K562 (cell line): ENCODE results near the gene ACBD6. TPM values are rescaled to one million over a fixed set of nuclear protein-coding genes. Genes with fewer than 3 reads are reported as not detected.

ENCODE experiments used
- ATAC-seq: fragments of 200-7000 bp; cut with Tn5 transposase; 3 replicates; pipeline ENCODE4 v1.9.1; 2020; ENCODE audit warnings: moderate library complexity
- BruUV-seq: library from RNA; stranded (reverse); fragments of 400-500 nt; replicated peaks from 2 replicates; lab custom pipeline; 2021; lab: Mats Ljungman, UMichigan
- CTCF ChIA-PET: fragments of 300-600 bp; formaldehyde crosslinking; extraction: SDS; loops from one replicate; lab custom pipeline; 2021; ENCODE audit warnings: low intra/inter-chr PET ratio; lab: Yijun Ruan, JAX
- POLR2A ChIA-PET: fragments of 300-600, 350-650 bp; sonication (Branson Sonifier 250); formaldehyde crosslinking; extraction: SDS; loops from one replicate; lab custom pipeline; 2021; ENCODE audit warnings: antibody characterized with exemption, inconsistent platforms; lab: Yijun Ruan, JAX
- DNase-seq, 4 experiments: peaks; one replicate each; pipeline versions ENCODE4 v3.0.0 to v3.0.0-alpha.2; 2011 to 2018; ENCODE audit warnings: low spot score in 3 of 4, mixed read lengths in 3 of 4; ENCODE audit errors: extremely low read depth in 1 of 4
- FAIRE-seq: peaks from 2 replicates; lab custom pipeline; 2011; peaks lifted over from hg19 to GRCh38; lab: Jason Lieb, UNC
- H2AFZ ChIP-seq: 2 replicates; pipeline ENCODE4 v1.6.0; 2011; ENCODE audit warnings: low read depth, low read length, control low read depth, inconsistent platforms
- H3K27ac ChIP-seq: fragments of 200-600 bp; 3 replicates; pipeline ENCODE4 v1.8.0; 2011; ENCODE audit warnings: low read depth, mild to moderate bottlenecking, control low read depth, inconsistent platforms, low read length, moderate library complexity, mixed read lengths; ENCODE audit errors: extremely low read depth
- H3K27me3 ChIP-seq, 2 experiments: fragments of 300-600 bp in 1 of 2; 2 replicates in 1 of 2; 3 replicates in 1 of 2; pipeline versions ENCODE4 v1.6.0 to v1.8.0; 2011; ENCODE audit warnings: inconsistent platforms in 2 of 2, low read length in 2 of 2, mild to moderate bottlenecking in 1 of 2, mixed read lengths in 1 of 2, moderate library complexity in 1 of 2; ENCODE audit not compliant: control insufficient read depth in 2 of 2, insufficient read depth in 2 of 2
- H3K36me3 ChIP-seq: fragments of 300-600 bp; 3 replicates; pipeline ENCODE4 v1.8.0; 2011; ENCODE audit warnings: mild to moderate bottlenecking, low read length, inconsistent platforms; ENCODE audit not compliant: control insufficient read depth, insufficient read depth
- H3K4me1 ChIP-seq, 2 experiments: fragments of 200-600 bp in 1 of 2; replicated peaks in 1 of 2; 2 replicates in 1 of 2; 3 replicates in 1 of 2; pipeline versions ENCODE4 v1.5.1 to v1.8.0; 2011; ENCODE audit warnings: inconsistent platforms in 2 of 2, low read length in 2 of 2, mild to moderate bottlenecking in 1 of 2, mixed read lengths in 1 of 2, moderate library complexity in 1 of 2; ENCODE audit not compliant: control insufficient read depth in 2 of 2, insufficient read depth in 2 of 2
- H3K4me2 ChIP-seq: 2 replicates; pipeline ENCODE4 v1.6.1; 2011; ENCODE audit warnings: low read length, control low read depth, inconsistent platforms, mixed read lengths; ENCODE audit not compliant: insufficient read depth
- H3K4me3 ChIP-seq: fragments of 200-600 bp; sonication (generic), shearing (Covaris generic); 2 replicates; pipeline ENCODE4 v1.5.1; 2016; ENCODE audit warnings: control low read depth, inconsistent platforms
- H3K79me2 ChIP-seq: fragments of 200-600 bp; 3 replicates; pipeline ENCODE4 v1.8.0; 2011; ENCODE audit warnings: low read length, inconsistent platforms; ENCODE audit not compliant: control insufficient read depth, insufficient read depth
- H3K9ac ChIP-seq, 2 experiments: 2 replicates each; pipeline versions ENCODE4 v1.6.0 to v1.6.1; 2011; ENCODE audit warnings: low read depth in 2 of 2, low read length in 2 of 2, control low read depth in 1 of 2, inconsistent platforms in 1 of 2, mild to moderate bottlenecking in 1 of 2, mixed read lengths in 1 of 2; ENCODE audit not compliant: insufficient read depth in 1 of 2
- H3K9me1 ChIP-seq: one replicate; pipeline ENCODE4 v1.6.0; 2011; ENCODE audit warnings: inconsistent platforms, mild to moderate bottlenecking, low read length, moderate library complexity; ENCODE audit not compliant: control insufficient read depth, insufficient read depth
- H3K9me3 ChIP-seq: replicated peaks from 2 replicates; pipeline ENCODE4 v1.5.1; 2011; ENCODE audit warnings: low read depth, low read length, inconsistent platforms; ENCODE audit not compliant: control insufficient read depth, insufficient read depth
- H4K20me1 ChIP-seq: replicated peaks from 2 replicates; pipeline ENCODE4 v1.6.1; 2011; ENCODE audit warnings: low read length, inconsistent platforms, mixed read lengths; ENCODE audit not compliant: control insufficient read depth, insufficient read depth
- CREBBP ChIP-seq: IDR thresholded peaks from one replicate; pipeline ENCODE4 v1.6.1; 2012; ENCODE audit warnings: low read depth, mild to moderate bottlenecking, control low read depth, inconsistent platforms, low read length
- JUND ChIP-seq, 2 experiments: IDR thresholded peaks; 2 replicates in 1 of 2; 3 replicates in 1 of 2; pipeline ENCODE4 v1.6.1; 2011; ENCODE audit warnings: borderline replicate concordance in 2 of 2, low read depth in 2 of 2, low read length in 2 of 2, improper control_type of control experiment in 1 of 2, missing biosample characterization in 1 of 2, missing genetic modification characterization in 1 of 2, missing genetic modification reagents in 1 of 2
- NR2C1 ChIP-seq, 2 experiments: fragments of 450-650 bp; IDR thresholded peaks; 2 replicates each; pipeline ENCODE4 v1.6.1; 2017; ENCODE audit warnings: mild to moderate bottlenecking in 2 of 2, antibody characterized with exemption in 1 of 2, inconsistent platforms in 1 of 2, missing compliant biosample characterization in 1 of 2, missing genetic modification characterization in 1 of 2
- SMARCB1 ChIP-seq: IDR thresholded peaks from 2 replicates; pipeline ENCODE4 v1.6.1; 2011; ENCODE audit warnings: improper control_type of control experiment, low read depth; ENCODE audit not compliant: insufficient read length
- WGBS: fragments of 100-300 bp; shearing (Covaris generic); methylation state at CpG from one replicate; pipeline ENCODE4 v1.1.6; 2016; ENCODE audit warnings: low coverage, mixed read lengths; ENCODE audit not compliant: insufficient coverage; ENCODE audit errors: missing lambda C conversion rate; 5-methylcytosine and 5-hydroxymethylcytosine counted together
- in situ Hi-C: fragments of 300-500 bp; cut with MboI; formaldehyde crosslinking; loops from 4 replicates; pipeline ENCODE4 v1.15.0; 2018; ENCODE audit warnings: inconsistent platforms, mixed read lengths
- intact Hi-C: fragments of 100-400 bp; cut with micrococcal nuclease; formaldehyde crosslinking; loops from 2 replicates; pipeline ENCODE4 v1.14.2; 2022
- polyA plus RNA-seq, 8 experiments: library from polyadenylated mRNA; depleted of rRNA in 4 of 8; stranded (reverse) in 5 of 8; unstranded in 3 of 8; fragments of >200 nt; fragmentation: Nextera tagmentation in 2 of 8; fragmentation: Illumina TruSeq in 1 of 8; extraction: Ambion mirVana in 2 of 8; extraction: Trizol in 1 of 8; gene quantifications; 2 replicates each; pipeline versions ENCODE4 v1.2.1 to v1.2.3, GENCODE V29; 2011 to 2014; ENCODE audit warnings: inconsistent platforms in 1 of 8, missing spikeins in 1 of 8
- total RNA-seq, 7 experiments: library from RNA; depleted of rRNA in 6 of 7; stranded (reverse); fragments of >200 nt in 6 of 7; fragmentation: Illumina TruSeq in 2 of 7; extraction: Trizol in 2 of 7; gene quantifications; 2 replicates each; pipeline versions ENCODE4 v1.2.1 to v1.2.3, GENCODE V29; 2011 to 2021; ENCODE audit warnings: low replicate concordance in 1 of 7
- TF ChIP-seq, protein P1 (sequence below): sonication (generic); formaldehyde crosslinking; IDR thresholded peaks from 2 replicates; pipeline ENCODE4 v1.9.0; 2022; ENCODE audit warnings: mild to moderate bottlenecking, missing genetic modification reagents
- TF ChIP-seq, protein P2 (sequence below): fragments of 450-650 bp; IDR thresholded peaks from 2 replicates; pipeline ENCODE4 v1.6.1; 2017; ENCODE audit warnings: antibody characterized with exemption, mild to moderate bottlenecking

ACBD6 gene
- total and polyA plus RNA-seq, 9 of the 15 experiments (the other 6 are each of a cell fraction or from before 2014, with no cell fraction given) = 16.9 to 107 (median 77.7) TPM

DNA sequence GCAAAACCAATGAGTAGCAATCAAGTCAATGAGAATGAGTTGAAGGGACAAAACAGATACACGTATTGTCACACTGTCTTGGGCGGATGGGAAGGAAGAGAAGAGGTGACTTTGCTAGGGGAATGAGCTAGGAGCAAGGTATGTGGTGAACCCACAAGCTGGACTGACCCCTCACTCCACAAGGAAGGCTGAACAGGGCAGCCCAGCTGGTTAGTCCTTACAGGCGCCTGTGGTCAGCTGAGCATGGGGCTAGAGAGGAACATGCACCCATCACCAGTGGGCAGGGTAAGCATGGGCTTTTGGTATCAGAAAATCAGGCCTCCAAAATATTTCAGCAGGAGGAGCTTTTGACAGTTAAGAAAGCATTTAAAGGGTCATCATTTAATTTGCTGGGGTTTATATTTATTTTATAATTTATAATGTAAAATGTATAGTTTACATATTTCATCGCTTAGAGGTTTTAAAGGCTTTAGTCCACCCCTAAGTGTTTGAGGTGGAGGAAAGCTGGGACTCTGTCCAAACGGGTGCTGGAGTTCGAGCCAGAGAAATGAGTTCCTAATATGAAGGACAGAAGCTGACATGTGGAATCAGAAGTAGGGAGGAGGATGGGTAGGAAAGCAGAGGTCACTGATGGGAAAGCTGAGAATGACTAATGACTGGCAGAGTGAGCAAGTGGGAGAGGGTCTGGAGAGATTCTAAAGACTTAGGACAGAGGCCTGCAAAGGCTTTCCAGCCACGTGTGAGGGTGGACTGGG, 22.0 kb upstream of the ACBD6 start:
- peaks cover 9 to 28% of the 10 kb centered on the region in 2 experiments; a peak in 3 of 5 replicates for H3K4me1 ChIP-seq
- H2AFZ ChIP-seq = peak overlapping the region; percentile 27
- no peaks in the 10 kb centered on the region for H3K27me3 ChIP-seq
- no peaks in the 10 kb centered on the region for H3K36me3 ChIP-seq
- 54% methylated on average over 7 of the region's 7 CpGs for WGBS
- H4K20me1 ChIP-seq = no peaks in the 10 kb centered on the region
- no peaks in the 10 kb centered on the region for H3K79me2 ChIP-seq
- H3K27ac ChIP-seq = no peak overlapping the region
- H3K9me1 ChIP-seq = no peaks in the 10 kb centered on the region
- H3K9ac ChIP-seq = no peak overlapping the region
- ChIA-PET CTCF (no interaction called here), POLR2A (interaction anchor here (0.6 to 1.5 kb wide), 2 partner anchors 9 to 11 kb away, joined by 4 read pairs; no protein-coding TSS in a partner anchor)
- in situ Hi-C loops (no loop called here), intact Hi-C loops (no loop called here)
- DNase-seq (no peak), ATAC-seq (no peak), FAIRE-seq (no peak)
- TF ChIP-seq SMARCB1 = no peak
- no TSS peak for BruUV-seq
- no peak overlapping the region for H3K4me3 ChIP-seq
- no peak overlapping the region for H3K4me2 ChIP-seq
- H3K9me3 ChIP-seq = no peaks in the 10 kb centered on the region

DNA sequence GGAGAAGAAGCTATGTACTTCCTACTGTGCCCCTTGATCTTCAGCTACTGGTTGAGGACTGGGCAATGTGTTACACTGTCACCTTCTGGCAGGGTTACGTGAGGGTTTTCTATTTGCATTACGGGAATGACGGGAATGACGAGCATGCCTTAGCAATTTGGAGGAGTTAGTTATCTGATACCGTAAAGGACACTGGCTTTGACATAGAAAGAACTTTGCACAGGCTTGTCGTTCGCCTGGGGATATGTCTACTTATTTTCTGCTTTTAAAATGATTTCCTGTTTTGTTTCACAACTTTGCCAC, 19.8 kb upstream of the ACBD6 start:
- FAIRE-seq = no peak
- no peak overlapping the region; the same call in 2 of the 3 replicates for H3K27ac ChIP-seq
- ATAC-seq = peak; percentile 24
- H3K4me3 ChIP-seq = no peak overlapping the region
- no peaks in the 10 kb centered on the region for H3K79me2 ChIP-seq
- no TSS peak for BruUV-seq
- H2AFZ ChIP-seq = peak overlapping the region; percentile 80
- peaks cover 6 to 22% of the 10 kb centered on the region in 2 experiments; a peak in 3 of 5 replicates for H3K4me1 ChIP-seq
- CTCF ChIA-PET = interaction anchor here (0.5 to 1.4 kb wide), 2 partner anchors 231 to 341 kb away, joined by 3 to 5 read pairs; no protein-coding TSS in a partner anchor
- H3K36me3 ChIP-seq = no peaks in the 10 kb centered on the region
- POLR2A ChIA-PET = interaction anchor here (1.0 to 1.8 kb wide), 2 partner anchors 8 to 9 kb away, joined by 4 to 5 read pairs; no protein-coding TSS in a partner anchor
- no peaks in the 10 kb centered on the region for H3K9me1 ChIP-seq
- WGBS = 40% methylated on average over 7 of the region's 7 CpGs
- intact Hi-C loops = no loop called here
- H3K9ac ChIP-seq = no peak overlapping the region
- peak overlapping the region; percentile 33; the same call in 1 of the 2 replicates for H3K4me2 ChIP-seq
- H3K9me3 ChIP-seq = no peaks in the 10 kb centered on the region
- no peaks in the 10 kb centered on the region for H3K27me3 ChIP-seq
- in situ Hi-C loops = no loop called here
- no peaks in the 10 kb centered on the region for H4K20me1 ChIP-seq
- DNase-seq = peak in 1 of 4 experiments; percentile 28
- TF ChIP-seq JUND (IDR thresholded peaks at IDR 0.05; ENCODE audit: borderline replicate concordance, low read depth, low read length) (0 out of 2 replicates have a peak, but pooled peaks have one; percentile 25), JUND (tag; IDR thresholded peaks at IDR 0.05; ENCODE audit: borderline replicate concordance, low read depth, low read length) (no peak; the same call in 2 of the 3 replicates), NR2C1 (IDR thresholded peaks at IDR 0.05) (no peak), NR2C1 (tag; IDR thresholded peaks at IDR 0.05) (0 out of 2 replicates have a peak, but pooled peaks have one; percentile 19), CREBBP (no peak)
- TF ChIP-seq, protein P1, sequence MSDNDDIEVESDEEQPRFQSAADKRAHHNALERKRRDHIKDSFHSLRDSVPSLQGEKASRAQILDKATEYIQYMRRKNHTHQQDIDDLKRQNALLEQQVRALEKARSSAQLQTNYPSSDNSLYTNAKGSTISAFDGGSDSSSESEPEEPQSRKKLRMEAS = no peak
- TF ChIP-seq, protein P2, sequence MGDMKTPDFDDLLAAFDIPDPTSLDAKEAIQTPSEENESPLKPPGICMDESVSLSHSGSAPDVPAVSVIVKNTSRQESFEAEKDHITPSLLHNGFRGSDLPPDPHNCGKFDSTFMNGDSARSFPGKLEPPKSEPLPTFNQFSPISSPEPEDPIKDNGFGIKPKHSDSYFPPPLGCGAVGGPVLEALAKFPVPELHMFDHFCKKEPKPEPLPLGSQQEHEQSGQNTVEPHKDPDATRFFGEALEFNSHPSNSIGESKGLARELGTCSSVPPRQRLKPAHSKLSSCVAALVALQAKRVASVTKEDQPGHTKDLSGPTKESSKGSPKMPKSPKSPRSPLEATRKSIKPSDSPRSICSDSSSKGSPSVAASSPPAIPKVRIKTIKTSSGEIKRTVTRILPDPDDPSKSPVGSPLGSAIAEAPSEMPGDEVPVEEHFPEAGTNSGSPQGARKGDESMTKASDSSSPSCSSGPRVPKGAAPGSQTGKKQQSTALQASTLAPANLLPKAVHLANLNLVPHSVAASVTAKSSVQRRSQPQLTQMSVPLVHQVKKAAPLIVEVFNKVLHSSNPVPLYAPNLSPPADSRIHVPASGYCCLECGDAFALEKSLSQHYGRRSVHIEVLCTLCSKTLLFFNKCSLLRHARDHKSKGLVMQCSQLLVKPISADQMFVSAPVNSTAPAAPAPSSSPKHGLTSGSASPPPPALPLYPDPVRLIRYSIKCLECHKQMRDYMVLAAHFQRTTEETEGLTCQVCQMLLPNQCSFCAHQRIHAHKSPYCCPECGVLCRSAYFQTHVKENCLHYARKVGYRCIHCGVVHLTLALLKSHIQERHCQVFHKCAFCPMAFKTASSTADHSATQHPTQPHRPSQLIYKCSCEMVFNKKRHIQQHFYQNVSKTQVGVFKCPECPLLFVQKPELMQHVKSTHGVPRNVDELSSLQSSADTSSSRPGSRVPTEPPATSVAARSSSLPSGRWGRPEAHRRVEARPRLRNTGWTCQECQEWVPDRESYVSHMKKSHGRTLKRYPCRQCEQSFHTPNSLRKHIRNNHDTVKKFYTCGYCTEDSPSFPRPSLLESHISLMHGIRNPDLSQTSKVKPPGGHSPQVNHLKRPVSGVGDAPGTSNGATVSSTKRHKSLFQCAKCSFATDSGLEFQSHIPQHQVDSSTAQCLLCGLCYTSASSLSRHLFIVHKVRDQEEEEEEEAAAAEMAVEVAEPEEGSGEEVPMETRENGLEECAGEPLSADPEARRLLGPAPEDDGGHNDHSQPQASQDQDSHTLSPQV = 0 out of 2 replicates have a peak, but pooled peaks have one; percentile 4
